GM18517 (cell line): ENCODE measurements around the gene PLCL1.

Experiments used
- ATAC-seq: cut with Tn5 transposase; IDR thresholded peaks from one replicate; pipeline ENCODE4 v1.9.1; 2021; ENCODE audit warnings: mild to moderate bottlenecking, moderate library complexity; ENCODE audit not compliant: unreplicated experiment

The PLCL1 gene

DNA sequence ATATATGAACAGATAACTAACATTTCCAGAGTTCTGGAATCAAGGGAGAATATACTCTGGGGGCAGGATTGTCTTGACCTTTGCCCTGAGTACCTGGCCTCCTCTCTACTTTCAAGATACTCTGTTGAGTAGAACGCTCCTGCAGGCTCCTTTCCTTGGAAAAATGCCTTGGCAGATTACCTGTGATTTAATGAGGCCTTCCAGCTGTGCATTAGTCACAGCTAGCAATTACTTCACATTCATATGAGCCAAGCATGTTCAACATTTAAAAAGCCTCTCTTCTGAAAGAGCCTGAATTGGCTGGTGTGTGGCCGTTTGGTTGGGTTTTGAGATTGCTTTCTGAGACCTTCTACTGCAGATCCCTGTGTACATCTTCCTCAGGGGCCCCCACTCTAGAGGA, 142.2 kb downstream of the PLCL1 start:
- ATAC-seq, result no peak

DNA sequence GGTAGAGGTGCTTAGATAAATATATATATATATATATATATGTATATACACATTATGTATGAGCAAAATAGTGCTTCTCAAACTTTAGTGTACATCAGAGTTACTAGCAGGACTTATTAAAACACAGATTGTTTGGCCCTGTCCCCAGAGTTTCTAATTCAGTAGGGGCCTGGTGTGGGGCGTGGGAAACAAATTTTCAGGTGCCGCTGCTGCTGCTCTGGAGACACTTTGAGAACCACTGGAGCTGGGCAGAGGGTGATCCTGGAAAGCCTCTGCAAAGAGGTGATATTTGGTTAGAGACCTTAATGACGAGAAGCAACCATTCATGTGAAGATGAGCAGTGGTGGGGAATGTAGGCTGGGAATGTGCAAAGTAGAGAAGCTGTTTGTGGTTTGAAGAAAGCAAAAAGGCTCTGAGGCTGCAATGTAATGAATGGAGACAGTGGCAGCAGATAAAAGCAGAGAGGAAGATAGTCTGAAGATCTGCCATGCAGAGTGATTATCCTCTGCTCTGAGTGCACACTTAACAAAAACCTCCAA, 142.9 kb downstream of the PLCL1 start:
- ATAC-seq, result no peak

DNA sequence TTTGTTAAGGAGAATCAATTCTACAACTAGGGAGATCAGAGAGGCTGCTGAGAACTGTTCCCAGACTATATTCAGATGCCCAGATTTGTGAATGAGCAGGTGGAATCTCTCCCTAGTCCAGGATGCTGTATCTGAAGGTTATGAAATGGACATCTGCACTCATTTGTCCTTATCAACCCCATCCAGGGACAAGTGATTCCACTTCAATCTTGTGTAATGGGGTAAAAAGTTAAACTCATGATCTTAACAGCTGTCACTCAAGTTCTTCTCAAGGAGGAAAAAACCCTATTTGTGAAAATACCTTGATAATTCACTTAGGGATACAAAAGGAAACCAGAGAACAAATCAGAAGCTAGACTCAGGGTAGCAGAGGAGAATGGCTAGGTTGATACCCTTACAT, 144.8 kb downstream of the PLCL1 start:
- ATAC-seq, result no peak

DNA sequence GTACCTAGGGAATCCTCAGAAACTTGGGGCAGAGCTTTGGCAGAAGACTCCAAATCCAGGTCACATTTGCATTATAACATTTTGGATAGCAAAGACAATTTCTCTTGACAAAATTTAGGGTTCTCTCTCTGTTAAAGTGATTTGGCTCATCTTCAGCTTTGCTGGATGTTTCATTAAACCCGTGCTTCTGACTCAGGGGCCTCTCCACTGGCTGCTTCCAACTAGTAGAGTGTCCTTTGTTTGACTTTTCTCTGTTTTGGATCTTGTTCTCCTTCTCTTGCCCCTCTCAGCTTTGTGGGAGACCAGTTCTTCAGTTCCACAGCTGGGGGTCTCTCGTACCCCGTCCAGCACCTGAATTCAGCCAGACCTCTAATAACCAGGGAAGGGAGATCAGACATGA, 145.6 kb downstream of the PLCL1 start:
- no peak for ATAC-seq

DNA sequence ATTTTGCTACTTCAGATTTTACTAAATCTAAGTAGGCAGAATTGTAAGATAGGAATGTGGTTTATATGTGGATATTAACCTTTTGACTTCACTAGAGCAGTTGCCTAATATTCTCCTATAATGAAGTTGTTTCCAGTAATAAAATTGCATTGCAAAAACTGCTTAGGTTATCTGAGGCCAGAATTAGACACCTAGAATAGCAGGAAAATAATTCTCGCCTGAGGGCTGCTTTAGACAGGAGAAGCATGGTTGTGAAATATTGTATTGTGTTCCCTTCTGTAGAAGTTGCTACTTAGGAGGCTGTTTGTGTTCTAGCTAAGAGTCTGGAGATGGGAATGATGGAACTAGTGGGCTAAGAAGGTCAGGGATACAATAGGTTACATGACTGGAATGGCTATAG, 146.3 kb downstream of the PLCL1 start:
- ATAC-seq, result no peak

DNA sequence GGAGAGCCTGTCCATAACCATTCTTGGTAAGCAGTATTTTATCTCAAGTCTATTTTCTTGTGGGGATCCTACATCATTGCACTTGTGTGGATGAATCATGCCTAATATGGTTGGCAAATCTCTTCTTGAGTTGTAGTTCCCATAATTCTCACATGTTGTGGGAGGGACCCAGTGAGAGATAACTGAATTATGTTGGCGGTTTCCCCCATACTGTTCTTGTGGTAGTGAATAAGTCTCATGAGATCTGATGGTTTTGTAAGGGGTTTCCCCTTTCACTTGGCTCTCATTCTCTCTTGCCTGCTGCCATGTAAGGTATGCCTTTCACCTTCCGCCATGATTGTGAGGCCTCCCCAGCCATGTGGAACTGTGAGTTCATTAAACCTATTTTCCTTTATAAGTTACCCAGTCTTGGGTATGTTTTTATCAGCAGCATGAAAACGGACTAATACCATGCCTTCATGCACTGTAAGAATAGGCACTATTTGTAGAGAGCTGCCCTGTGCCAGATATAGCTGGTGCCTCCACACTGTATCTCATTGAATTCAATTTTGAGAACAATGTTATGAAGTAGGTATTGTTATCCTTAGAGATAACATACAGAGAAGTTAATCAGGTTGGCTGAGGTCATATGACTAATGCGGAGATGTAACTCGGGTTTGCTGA, 148.3 kb downstream of the PLCL1 start:
- ATAC-seq, result no peak

DNA sequence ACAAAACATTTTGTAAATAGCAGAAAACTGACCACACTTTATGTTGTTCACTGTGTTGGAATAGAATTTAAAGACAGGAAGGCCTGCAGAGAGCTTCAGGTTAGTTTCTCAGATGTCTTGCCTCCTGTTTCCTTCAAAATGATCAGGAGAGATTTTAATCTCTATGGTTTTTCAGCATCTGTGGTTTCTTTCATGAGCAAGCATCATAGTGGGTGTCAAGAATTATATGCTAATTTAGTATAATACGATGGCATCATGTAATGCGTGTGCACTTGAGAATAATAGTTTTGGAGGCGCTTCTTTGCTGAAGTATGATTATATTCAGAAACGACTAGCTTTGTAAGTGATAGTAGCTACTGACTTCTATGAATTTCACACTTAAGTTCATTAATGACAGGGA, 149.9 kb downstream of the PLCL1 start:
- ATAC-seq, result no peak

DNA sequence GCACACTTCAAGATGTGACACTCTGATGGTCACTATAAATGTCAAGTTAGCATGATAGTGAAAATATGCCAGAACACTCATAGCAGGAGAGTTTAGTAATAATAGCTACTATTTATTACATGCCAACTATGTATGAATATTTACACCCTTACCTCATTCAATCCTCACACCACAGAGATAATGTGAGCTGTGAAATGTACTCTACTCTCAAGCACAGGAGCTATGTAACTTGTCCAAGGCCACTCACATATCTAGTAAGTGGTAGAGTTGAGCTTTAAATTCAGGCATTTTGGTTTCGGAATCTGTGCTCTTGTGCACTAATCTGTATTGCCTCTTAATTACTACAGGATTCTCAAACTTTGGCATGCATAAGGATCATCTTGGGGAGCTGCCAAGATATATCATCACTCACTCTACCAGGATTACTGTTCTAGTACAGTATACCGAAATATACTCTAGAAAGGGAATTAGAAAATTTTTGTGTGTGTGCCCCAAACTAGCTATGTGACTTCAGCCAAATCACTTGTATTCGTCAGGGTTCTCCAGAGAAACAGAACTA, 154.3 kb downstream of the PLCL1 start:
- ATAC-seq, result no peak

DNA sequence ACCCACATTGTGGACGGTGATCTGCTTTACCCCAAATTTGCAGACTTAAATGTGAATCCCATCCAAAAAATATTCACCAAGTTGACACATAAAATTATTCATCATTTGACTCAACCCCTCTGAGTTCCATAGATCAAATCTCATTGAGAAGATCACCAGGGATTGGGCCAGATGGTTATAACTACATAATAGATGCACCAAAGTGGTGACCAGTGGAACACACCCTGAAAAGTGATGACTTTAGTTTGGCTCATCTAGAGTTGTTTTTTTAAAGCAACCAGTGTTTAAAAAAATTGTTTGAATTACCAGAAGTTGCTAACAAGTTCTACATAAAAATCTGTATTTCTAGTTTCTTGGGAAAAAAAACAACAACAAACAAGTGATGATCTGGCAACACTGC, 155.0 kb downstream of the PLCL1 start:
- ATAC-seq, result no peak

DNA sequence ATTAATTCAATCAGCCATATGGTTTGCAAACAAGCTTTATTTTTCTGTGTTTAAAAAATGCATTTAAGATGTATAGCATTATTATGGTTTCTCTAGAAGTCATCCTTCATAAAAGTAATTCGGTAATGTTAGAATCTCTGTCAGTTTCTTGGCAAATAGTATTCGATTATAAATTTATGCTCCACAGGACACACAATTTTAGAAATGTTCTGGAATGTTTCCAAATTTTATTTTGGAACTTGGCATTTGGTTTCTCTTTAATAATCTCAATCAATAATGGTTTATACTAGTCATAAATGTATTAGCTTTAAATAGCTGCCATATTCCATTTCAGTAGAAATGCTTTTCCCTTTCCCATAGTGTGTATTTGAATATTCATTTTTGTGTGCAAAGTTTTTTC, 156.4 kb downstream of the PLCL1 start:
- no peak for ATAC-seq

DNA sequence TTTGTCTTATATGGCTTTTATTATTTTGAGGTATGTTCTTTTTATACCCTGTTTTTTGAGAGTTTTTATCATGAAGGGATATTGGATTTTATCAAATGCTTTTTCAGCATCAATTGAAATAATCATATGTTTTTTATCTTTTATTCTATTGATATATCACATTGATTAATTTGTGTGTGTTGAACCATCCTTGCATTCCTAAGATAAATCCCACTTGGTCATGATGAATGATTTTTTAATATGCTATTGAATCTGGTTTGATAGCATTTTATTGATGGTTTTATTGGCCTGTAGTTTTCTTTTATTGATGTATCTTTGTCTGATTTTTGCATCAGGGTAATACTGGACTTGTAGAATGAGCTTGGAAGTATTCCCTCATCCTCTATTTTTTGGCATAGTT, 160.3 kb downstream of the PLCL1 start:
- ATAC-seq, result no peak

DNA sequence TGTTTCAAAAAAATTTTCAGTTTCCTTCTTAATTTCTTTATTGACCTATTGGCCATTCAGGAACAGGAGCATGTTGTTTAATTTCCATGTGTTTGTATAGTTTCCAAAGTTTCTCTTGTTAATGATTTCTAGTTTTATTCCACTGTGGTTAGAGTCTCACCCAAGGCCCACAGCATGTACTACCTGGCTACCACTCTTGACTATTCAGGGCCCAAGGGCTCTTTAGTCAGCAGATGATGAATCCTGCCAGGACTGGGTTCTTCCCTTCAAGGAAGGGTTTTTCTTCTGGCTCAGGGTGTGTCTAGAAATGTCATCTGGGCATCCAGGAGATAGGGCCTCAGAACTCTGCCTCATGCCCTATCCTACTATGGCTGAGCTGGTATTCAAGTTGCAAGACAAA, 161.4 kb downstream of the PLCL1 start:
- ATAC-seq, result no peak

DNA sequence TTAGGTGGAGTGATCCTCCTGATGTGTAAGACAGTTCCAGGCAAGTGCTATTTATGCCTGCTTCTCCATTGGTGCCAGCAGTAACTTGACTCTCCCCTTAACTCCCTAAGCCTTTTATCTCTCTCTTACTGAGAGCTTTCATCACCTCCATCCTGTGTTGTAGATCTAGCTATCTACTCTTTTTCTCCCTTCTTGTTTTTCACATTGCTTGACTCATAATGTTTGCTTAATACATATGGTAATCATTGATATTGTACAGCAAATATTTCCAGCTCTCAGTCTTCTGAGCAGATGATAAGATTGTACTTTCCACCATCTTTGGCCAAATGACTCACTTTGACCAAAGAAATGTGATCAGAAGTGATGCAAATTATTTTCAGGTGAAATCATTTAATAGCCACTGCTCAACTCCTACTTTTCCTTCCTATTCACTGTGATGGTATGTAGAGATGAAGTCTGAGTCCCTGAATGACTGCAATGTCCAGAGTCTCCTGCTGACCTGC, 165.0 kb downstream of the PLCL1 start:
- ATAC-seq, result no peak

DNA sequence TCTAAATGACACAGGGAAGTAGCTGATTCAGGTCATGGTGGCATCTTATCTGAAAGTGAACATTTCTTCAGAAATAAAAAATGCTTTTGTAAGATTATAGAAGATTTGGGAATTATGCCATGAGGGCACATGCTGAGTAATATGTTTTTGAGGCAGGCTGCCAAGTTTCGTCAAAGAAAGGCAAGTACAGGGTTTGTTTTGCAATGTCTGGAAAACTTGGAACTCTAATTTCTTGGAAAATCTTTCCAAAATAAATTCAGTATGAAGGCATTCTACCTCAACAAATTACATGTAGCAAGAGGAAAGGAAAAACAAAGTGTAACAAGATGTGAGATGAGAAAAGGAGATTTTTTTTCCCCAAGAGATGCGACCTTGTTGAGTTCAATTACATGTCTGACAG, 167.7 kb downstream of the PLCL1 start:
- ATAC-seq, result no peak

DNA sequence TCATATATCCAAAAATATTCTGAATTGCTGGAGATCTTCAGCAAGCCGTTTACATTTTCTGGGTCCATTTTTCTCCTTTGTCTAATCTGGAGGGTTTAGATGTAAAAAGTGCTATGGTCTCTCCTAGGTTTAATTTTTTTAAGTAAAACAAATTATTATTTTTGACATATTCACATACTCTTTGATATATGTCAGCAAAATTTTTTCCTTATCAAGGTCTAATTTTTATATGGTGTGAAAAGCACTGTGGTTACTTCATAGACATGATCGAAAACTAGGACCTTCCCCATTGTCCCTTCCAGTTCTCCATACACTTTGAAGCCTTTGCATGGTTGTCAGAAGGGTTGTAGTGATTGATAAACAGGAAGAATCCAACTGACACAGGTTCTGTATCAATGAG, 168.2 kb downstream of the PLCL1 start:
- no peak for ATAC-seq

DNA sequence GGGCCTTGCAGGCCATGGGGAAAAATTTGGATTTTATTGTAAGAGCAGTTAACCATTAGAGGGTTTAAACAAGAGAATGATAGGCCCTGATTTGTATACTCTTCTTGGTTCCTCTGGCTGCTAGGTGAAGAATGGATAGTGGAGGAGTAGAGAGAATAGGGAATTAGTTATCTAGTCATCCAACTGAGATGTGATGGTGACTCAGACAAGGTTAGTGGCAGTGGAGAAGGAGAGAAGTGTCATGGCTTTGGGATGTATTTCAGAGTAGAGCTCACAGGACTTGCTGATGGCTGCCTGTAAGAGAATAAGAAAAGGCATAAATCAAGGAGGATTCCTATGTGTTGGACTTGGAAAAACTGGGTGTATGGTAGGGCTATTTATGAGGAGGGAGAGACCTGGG, 169.4 kb downstream of the PLCL1 start:
- no peak for ATAC-seq

DNA sequence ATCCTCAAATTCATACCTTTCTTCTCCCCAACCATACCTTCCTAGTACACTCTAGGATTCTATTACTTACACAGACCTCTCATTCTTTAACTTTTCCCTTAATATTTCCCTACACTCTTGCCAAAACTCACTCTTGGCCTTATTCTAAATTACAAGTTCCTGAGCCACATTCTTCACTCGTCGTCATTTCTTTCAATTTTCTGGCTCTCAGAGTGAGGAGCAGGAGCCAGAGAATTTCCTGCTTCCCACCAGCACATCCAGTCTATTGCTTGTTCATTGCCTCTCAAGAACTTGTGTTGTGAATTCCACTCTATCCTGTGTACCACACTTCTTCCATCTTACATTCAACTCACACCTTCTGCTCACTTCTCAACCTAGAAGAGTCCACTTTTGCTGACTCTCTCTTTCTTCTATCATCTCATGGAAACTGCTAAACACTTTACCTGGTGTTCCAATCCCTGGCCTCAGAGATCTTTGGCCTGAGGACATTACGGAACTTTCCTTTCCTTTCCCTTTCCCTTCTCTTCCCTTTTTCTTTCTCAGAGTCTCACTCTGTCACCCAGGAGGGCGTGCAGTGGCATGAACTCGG, 171.6 kb downstream of the PLCL1 start:
- ATAC-seq, result no peak

DNA sequence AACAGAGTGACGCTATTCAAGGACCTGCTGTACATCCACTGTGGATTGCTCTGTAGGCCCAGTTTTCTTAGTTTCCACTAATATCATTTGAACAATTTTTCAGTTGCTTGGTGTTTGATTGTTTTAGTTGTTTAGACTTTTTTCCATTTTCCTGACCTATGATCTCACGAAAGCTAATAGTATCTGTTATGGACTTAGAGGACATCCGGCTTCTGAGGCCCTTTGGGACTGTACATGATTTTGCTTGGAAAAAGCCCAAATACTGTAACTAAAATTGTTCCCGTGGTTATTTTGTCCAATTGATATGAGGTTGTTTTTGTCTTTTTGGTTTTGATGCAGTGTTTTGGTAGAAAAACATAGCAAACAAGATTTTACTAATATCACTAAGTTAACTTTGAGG, 174.6 kb downstream of the PLCL1 start:
- no peak for ATAC-seq

DNA sequence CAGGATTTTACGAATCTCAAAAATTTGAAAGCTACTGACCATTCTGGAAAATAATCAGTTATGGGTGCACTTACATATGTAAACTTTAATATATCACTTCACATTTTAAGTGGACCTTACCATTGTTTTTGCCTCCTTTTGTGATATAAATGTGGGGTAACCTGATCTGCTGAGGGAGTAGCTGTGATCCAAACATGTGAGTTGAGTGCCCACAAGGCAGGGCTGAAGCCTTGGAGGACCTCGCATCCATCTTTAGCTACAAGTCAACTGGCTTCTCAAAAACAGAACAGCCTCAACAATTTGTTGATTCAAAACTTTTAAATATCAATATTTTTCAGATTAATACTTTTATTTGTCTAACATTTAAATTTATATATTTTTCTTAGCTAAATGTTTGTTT, 178.2 kb downstream of the PLCL1 start:
- ATAC-seq, result no peak

DNA sequence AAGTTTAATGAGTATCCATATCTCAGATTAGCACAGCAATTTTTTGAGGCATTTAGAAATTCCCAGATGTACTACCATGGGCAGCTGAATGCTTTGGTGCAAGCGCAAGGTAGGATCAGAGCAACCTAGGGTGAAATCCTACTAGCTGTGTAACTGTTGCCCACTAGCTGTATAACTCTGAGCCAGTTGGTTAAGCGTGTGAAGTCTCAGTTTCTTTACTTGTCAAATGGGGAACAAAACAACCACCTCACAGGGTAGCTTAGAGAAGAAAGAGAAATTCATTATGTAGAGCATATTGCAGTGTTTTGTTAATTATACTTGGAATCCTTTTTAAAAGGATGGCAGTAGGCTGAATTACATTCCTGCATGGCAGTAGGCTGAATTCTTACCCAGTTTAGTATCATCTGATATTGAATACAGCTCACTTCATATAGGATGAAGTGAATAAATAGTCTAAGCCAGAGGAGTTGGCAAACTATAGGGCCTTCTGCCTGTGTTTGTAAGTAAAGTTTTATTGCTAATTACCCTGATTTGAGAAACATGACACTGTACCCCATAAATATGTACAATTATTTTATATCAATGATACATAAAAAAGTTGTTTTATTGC, 180.7 kb downstream of the PLCL1 start:
- ATAC-seq, result no peak

DNA sequence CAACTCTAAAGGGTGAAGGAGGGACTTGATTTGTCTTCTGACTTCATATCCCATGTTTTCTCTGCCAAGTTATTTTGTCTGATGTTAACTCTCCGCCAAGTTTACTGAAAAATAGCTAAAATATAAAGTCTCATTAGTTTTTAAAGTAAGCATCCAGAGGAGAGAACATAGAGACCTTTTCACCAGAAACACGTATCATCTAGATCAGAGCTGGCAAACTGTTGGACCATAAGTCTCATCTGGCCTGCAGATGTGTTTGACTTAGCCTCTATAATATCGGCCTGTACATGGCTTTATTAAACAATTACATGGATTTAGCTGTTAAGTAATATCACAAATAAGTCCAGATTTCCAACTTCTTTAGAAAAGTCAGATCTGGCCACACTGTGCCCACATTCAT, 182.6 kb downstream of the PLCL1 start:
- ATAC-seq, result no peak

DNA sequence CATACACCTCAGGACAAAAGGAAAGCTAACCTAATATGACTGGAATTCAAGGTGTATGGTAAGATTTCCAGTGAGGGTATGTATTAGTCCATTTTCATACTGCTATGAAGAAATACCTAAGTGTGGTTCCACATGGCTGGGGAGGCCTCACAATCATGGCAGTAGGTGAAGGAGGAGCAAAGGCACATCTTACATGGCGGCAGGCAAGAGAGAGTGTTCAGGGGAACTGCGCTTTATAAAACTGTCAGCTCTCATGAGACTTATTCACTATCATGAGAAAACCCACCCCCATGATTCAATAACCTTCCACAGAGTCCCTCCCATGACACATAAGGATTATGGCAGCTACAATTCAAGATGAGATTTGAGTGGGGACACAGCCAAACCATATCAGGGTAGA, 186.0 kb downstream of the PLCL1 start:
- ATAC-seq, result no peak
